Endothelial cell of umbilical vein (primary cell): ENCODE data around the gene ERICH6B.
"Not testable (repeated sequence)": the region's sequence is repeated elsewhere in the genome, so short reads cannot be mapped to it uniquely, and the experiment has no call there.

ENCODE experiments used
- CTCF ChIP-seq, 2 donors: IDR thresholded peaks; 1 replicate in 1 of 2; 2 replicates in 1 of 2; pipeline ENCODE4 v1.5.1; 2011; ENCODE audit warnings: low read length in 2 of 2, mild to moderate bottlenecking in 2 of 2, moderate library complexity in 2 of 2, control low read depth in 1 of 2, inconsistent platforms in 1 of 2, low read depth in 1 of 2; ENCODE audit not compliant: insufficient read depth in 1 of 2; ENCODE audit errors: extremely low read depth in 1 of 2
- POLR2AphosphoS5 ChIP-seq: IDR thresholded peaks from 2 replicates; pipeline ENCODE4 v1.6.1; 2012; ENCODE audit warnings: low read depth, mild to moderate bottlenecking, control low read depth, low read length, moderate library complexity; ENCODE audit not compliant: insufficient read depth

- TF ChIP-seq CTCF (IDR thresholded peaks at IDR 0.05; ENCODE audit: extremely low read depth in 1 of 2, insufficient read depth in 1 of 2, low read depth in 1 of 2, low read length in 2 of 2); POLR2AphosphoS5: not testable (repeated sequence)
These were observed 29.7 kb upstream of the ERICH6B start for GRCh38 chr13:45645263-45645662.
